Right cardiac atrium (tissue), 5 donors: ENCODE measurements around the gene ACAA2. TPM values are rescaled to one million over a fixed set of nuclear protein-coding genes. Genes with fewer than 3 reads are reported as not detected.
"Not testable (repeated sequence)": the region's sequence is repeated elsewhere in the genome, so short reads cannot be mapped to it uniquely, and the experiment has no call there.

Experiments used
- ATAC-seq, 2 donors: fragments of 200-7000 bp; cut with Tn5 transposase; one replicate each; pipeline versions ENCODE4 v1.8.0 to v1.9.1; 2020; ENCODE audit warnings: moderate library complexity in 2 of 2, mild to moderate bottlenecking in 1 of 2
- DNase-seq, 3 donors: peaks; one replicate each; pipeline ENCODE4 v3.0.0-alpha.2; 2020
- H3K27ac ChIP-seq: one replicate; pipeline ENCODE4 v1.5.1; 2013; ENCODE audit warnings: mild to moderate bottlenecking, low read length, control low read depth, moderate library complexity
- H3K27me3 ChIP-seq: one replicate; pipeline ENCODE4 v1.6.1; 2013; ENCODE audit not compliant: control insufficient read depth, insufficient read depth
- H3K4me1 ChIP-seq: one replicate; pipeline ENCODE4 v1.6.1; 2013; ENCODE audit warnings: low read length; ENCODE audit not compliant: control insufficient read depth, insufficient read depth
- H3K4me3 ChIP-seq: one replicate; pipeline ENCODE4 v1.5.1; 2013; ENCODE audit warnings: low read length, control low read depth
- H3K9me3 ChIP-seq: one replicate; pipeline ENCODE4 v1.6.1; 2013; ENCODE audit warnings: low read length; ENCODE audit not compliant: control insufficient read depth
- WGBS: extraction: QIAGEN DNeasy Blood & Tissue Kit; methylation state at CpG from one replicate; pipeline ENCODE4 v1.1.7; 2013; 5-methylcytosine and 5-hydroxymethylcytosine counted together
- intact Hi-C, 4 donors: fragments of 100-400 bp; cut with DNase I; formaldehyde crosslinking; loops; one replicate each; pipeline versions ENCODE4 v1.11.0 to v1.14.0; 2022 to 2023
- polyA plus RNA-seq: library from polyadenylated mRNA; stranded (reverse); fragments of 200-250 nt; gene quantifications from one replicate; pipeline ENCODE4 v1.2.3, GENCODE V29; 2013
- total RNA-seq, 4 donors: library from RNA; stranded (reverse); fragmentation: NEBNext Ultra II Directional; extraction: Animal tissue kit (Norgen Biotek cat#: 25700); gene quantifications; one replicate each; pipeline ENCODE4 v1.2.1, GENCODE V29; 2021
- donor health status: healthy with polysubstance abuse.
- donor health status: DM: no; HTN: yes; CAD: no.
- donor health status: DM: no; HTN: no; CAD: no.
- donor health status: DM: no; HTN: yes; CAD: no; lungs with severe emphysema.
- donor health status: DM: yes; HTN: yes; CAD: no.

The ACAA2 gene
- total and polyA plus RNA-seq, 5 donors: 95.8 to 146 (median 132) TPM

DNA sequence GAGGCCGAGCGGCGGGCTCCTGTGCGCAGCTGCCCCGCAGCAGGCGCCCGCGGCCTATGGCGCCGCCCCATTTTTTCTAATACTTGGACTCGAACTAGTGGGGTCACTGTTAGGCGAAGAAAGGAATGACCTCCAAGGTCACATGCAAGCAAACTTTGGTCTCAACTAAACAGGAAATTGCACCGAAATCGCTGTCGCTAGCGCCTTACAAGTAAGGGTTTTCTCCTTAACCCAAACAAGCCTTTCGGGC is 339 bp downstream of the ACAA2 start:
- intact Hi-C loops: no loop called here
- peak overlapping the region; percentile 76 for H3K4me3 ChIP-seq
- H3K27ac ChIP-seq: peak overlapping the region; percentile 98
- H3K4me1 ChIP-seq: peaks cover 2% of the 10 kb centered on the region
- DNase-seq (peak; percentile 39 to 82 (median 71)), ATAC-seq (peak; percentile 44 to 57)
- H3K9me3 ChIP-seq: no peaks in the 10 kb centered on the region
- WGBS: 2% methylated on average over 17 of the region's 17 CpGs
- no peaks in the 10 kb centered on the region for H3K27me3 ChIP-seq

DNA sequence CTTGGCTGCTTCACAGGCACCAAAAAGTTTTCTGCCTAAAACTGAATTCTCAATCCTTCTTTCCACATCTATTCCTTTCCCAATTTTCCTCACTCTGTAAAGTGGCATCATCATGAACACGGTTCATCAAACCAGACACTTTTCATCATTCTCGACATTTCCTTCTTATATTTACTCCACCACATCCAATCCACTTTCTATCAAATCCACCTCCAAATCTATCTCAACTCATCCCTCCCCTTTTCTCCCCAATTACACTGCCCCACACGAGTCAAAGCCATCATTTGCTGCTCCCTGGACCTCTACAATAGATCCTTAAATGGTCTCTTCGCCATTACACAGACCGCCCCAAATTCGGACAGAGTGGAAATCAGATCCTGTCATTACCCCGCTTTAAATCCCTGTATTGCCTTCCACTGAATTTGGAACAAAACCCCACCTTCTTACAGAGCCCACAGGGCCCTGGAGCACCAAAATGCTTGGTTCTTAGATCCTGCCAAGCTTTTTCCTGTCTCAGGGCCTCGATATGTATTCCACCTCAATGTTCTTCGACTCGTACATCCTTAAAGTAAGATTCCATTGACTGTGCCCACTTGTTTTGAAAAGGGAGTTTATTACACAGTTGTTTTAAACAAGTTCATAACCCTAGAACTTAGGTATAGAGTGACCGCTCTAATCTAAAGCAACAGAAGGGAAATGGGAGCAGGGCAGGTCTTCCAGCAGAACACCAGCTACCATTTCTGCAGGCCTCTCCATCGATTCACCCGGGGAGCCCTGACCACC is 856 bp downstream of the ACAA2 start:
- Histone ChIP-seq H3K4me3 (peak overlapping the region; percentile 76), H3K9me3 (no peaks in the 10 kb centered on the region), H3K27me3 (no peaks in the 10 kb centered on the region), H3K27ac (peak overlapping the region; percentile 98), H3K4me1 (peaks cover 4% of the 10 kb centered on the region)
- no peak for DNase-seq
- no peak for ATAC-seq
- intact Hi-C loops: no loop called here
- WGBS: 50% methylated on average over 13 of the region's 13 CpGs

DNA sequence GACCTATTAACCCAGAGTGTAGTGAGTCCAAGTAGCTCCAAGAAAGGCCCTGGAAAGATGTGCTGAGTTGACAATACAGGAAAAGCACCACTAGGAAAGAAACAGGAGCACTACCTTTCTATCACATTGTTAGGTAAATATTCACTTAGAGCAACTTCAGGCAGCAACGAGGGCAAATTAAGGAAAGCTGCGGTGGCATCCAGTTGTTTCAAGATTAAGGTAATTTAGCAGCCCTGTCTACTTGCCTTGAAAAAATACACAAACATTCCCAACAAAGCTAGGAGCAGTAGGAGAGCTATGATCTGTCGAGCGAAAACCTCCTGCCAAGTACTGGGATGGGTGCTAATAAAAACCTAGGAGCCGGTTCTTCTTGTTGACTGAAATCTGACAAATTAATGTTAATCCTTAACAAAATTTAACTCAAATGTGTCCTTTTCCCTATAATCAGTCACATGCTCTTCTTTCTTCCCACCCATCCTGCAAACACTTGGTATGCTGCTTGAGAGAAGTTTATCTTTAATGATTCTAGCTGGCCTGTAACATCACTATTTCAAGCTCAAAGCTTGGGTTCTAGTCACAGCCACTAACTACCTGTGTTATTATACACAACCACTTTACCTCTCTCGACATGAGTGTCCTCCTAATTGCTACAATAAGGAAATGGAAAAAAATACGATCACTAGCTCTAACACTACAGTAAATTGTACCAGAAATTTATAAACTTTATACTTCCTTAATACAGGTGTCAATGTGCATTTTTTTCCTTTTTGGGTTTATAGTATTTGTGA is 2.0 kb downstream of the ACAA2 start:
- Histone ChIP-seq H3K9me3 (no peaks in the 10 kb centered on the region), H3K4me1 (peaks cover 5% of the 10 kb centered on the region), H3K27me3 (no peaks in the 10 kb centered on the region), H3K4me3 (no peak overlapping the region), H3K27ac (no peak overlapping the region)
- no peak for ATAC-seq
- no peak for DNase-seq
- 65% methylated on average over 7 of the region's 7 CpGs for WGBS
- intact Hi-C loops: no loop called here

DNA sequence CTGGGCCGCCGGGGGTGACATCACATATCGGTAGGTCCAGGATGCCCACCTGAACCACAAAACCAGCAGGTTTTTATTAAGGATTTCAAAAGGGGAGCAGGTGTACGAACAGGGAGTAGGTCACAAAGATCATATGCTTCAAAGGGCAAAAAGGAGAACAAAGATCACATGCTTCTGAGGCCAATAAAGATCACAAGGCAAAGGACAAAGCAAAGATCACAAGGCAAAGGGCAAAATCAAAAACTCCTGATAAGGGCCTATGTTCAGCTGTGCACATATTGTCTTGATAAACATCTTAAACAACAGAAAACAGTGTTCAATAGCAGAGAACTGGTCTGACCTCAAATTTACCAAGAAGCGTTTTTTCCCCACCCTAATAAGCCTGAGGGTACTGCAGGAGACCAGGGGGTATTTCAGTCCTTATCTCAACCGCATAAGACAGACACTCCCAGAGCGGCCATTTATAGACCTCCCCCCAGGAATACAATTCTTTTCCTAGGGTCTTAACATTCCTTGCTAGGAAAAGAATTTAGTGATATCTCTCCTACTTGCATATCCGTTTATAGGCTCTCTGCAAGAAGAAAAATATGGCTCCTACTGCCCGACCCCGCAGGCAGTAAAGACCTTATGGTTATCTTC is 4.7 kb downstream of the ACAA2 start:
- H3K27me3 ChIP-seq, H3K9me3 ChIP-seq, DNase-seq, H3K4me3 ChIP-seq, H3K27ac ChIP-seq, H3K4me1 ChIP-seq, intact Hi-C loops, ATAC-seq: not testable (repeated sequence)
- 97% methylated on average over 10 of the region's 10 CpGs for WGBS

DNA sequence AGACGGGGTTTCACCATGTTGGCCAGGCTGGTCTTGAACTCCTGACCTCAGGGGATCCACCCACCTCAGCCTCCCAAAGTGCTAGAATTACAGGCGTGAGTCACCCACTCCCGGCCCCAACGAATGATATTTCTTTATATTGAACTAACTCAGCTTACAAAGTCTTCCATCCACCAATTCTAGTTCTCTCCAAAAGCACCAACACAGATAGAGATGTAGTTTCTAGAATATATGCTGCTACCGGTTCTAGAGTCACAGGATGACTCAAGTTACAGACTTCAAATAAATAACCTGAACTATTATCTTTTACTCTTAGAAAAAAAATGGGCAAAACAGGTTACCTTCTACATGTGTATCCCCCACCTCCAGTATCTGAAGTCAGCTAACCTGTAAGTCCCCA is 9.2 kb downstream of the ACAA2 start:
- no peak overlapping the region for H3K4me3 ChIP-seq
- ATAC-seq: no peak
- no peaks in the 10 kb centered on the region for H3K27me3 ChIP-seq
- DNase-seq: no peak
- no peak overlapping the region for H3K27ac ChIP-seq
- intact Hi-C loops: loop anchor here in 1 of 4 donors (5.0 kb wide), 1 partner anchor 43 kb away; no protein-coding TSS in a partner anchor
- 96% methylated on average over 5 of the region's 5 CpGs for WGBS
- no peaks in the 10 kb centered on the region for H3K9me3 ChIP-seq
- peaks cover 3% of the 10 kb centered on the region for H3K4me1 ChIP-seq

DNA sequence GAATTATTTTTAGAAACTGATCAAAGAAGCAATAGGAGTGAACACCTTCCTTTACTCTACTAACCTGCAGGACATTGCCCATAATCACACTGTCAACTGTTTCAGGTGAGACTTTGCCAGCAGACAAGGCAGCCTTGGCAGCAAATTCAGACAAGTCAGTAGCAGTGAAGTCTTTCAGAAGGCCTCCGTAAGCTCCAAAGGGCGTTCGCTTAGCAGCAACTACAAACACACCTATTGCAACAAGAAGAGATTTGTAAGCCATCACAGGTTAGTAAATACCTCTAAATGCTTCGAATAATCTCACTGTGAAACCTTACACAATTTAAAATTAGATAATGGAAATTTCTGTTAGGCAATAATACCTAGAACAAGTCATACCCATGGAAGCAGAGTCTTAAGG is 10.7 kb downstream of the ACAA2 start:
- no peak overlapping the region for H3K4me3 ChIP-seq
- WGBS: 96% methylated on average over 4 of the region's 4 CpGs
- H3K9me3 ChIP-seq: no peaks in the 10 kb centered on the region
- DNase-seq: no peak
- H3K27ac ChIP-seq: no peak overlapping the region
- intact Hi-C loops: loop anchor here in 1 of 4 donors (5.0 kb wide), 1 partner anchor 45 kb away; no protein-coding TSS in a partner anchor
- H3K4me1 ChIP-seq: peaks cover 3% of the 10 kb centered on the region
- H3K27me3 ChIP-seq: no peaks in the 10 kb centered on the region
- no peak for ATAC-seq

DNA sequence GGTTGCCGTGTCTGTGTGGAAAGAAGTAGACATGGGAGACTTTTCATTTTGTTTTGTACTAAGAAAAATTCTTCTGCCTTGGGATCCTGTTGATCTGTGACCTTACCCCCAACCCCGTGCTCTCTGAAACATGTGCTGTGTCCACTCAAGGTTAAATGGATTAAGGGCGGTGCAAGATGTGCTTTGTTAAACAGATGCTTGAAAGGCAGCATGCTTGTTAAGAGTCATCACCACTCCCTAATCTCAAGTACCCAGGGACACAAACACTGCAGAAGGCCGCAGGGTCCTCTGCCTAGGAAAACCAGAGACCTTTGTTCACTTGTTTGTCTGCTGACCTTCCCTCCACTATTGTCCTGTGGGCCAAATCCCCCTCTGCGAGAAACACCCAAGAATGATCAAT is 12.8 kb downstream of the ACAA2 start:
- not testable (repeated sequence) for H3K9me3 ChIP-seq, H3K4me3 ChIP-seq, DNase-seq, ATAC-seq, H3K27ac ChIP-seq, H3K27me3 ChIP-seq, H3K4me1 ChIP-seq
- WGBS: 82% methylated on average over 5 of the region's 5 CpGs
- intact Hi-C loops: loop anchor here in 1 of 4 donors (5.0 kb wide), 1 partner anchor 47 kb away; no protein-coding TSS in a partner anchor

DNA sequence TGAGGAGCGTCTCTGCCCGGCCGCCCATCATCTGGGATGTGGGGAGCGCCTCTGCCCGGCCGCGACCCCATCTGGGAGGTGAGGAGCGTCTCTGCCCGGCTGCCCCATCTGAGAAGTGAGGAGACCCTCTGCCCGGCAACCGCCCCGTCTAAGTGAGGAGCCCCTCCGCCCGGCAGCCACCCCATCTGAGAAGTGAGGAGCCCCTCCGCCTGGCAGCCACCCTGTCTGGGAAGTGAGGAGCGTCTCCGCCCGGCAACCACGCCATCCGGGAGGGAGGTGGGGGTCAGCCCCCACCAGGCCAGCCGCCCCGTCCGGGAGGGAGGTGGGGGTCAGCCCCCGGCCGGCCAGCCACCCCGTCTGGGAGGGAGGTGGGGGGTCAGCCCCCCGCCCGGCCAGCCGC is 13.5 kb downstream of the ACAA2 start:
- WGBS: 95% methylated on average over 19 of the region's 29 CpGs
- H3K27ac ChIP-seq, ATAC-seq, H3K4me3 ChIP-seq, H3K4me1 ChIP-seq, H3K9me3 ChIP-seq, H3K27me3 ChIP-seq: not testable (repeated sequence)
- intact Hi-C loops: loop anchor here in 1 of 4 donors (5.0 kb wide), 1 partner anchor 47 kb away; no protein-coding TSS in a partner anchor
- DNase-seq: peak in 1 of 3 donors; percentile 46

DNA sequence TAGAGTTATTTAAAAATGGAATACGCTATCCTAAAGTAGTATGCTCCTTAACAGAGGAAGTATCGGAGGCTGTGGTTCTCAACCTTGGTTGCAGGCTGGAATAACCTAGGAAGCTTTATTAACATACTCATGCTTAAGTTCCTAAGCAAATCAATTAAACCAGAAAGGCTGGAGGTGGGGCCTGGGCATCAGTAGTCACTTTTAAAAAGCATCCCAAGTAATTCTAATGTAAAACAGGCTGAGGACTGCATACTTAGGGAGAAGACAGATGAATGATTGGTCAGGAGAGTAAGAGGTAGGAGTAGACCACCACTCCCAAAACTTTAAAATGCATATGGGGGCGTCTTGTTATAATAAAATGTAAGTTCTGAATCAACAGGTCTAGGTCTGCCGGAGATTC is 15.3 kb downstream of the ACAA2 start:
- DNase-seq: no peak
- H3K9me3 ChIP-seq: no peaks in the 10 kb centered on the region
- H3K4me3 ChIP-seq: no peak overlapping the region
- WGBS: 98% methylated on average over 4 of the region's 4 CpGs
- intact Hi-C loops: no loop called here
- H3K27ac ChIP-seq: no peak overlapping the region
- H3K27me3 ChIP-seq: no peaks in the 10 kb centered on the region
- H3K4me1 ChIP-seq: no peaks in the 10 kb centered on the region
- ATAC-seq: no peak

DNA sequence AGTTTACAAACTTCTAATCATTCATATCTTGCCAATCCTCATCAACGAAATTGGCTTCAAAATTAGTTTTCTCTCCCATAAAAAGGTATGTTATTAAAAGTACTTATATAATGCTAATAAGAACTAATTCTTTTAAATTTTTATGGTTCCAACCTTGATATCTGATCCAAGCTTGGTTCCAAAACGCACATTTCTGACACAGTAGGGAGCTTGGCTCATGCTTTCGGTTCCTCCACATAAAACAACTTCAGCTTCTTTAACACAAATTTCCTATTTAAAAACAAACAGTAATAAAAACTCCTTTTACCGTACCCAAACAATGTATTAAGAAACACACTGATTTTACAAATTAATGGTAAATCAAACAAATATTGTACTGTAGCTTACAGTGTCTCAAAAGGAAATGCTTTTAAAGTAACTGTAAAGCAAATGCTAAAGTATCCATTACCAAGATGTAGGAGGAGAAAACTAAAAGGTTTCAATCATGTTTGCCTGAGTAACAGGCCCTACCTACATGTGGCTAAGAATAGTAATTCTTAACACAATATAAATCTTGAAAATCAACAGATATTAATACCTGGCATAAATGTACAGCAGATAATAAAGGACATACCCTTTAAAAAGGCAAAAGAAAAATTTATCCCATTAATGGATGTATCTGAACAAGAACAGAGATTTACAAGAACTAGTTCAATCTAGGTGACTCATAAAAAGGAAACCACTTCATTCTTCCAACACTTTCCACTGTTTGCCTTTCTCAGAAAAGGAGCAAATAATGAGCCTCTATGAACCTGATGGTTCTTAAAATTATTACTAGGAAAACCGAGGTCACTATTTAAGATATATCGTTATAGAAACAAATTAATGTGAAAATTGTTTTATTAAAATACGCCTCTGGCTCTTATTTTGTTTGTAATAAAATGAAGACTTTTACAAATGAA is 17.5 kb downstream of the ACAA2 start:
- no peak for ATAC-seq
- Histone ChIP-seq H3K27ac (no peak overlapping the region), H3K4me3 (no peak overlapping the region), H3K27me3 (no peaks in the 10 kb centered on the region), H3K9me3 (no peaks in the 10 kb centered on the region), H3K4me1 (no peaks in the 10 kb centered on the region)
- intact Hi-C loops: no loop called here
- WGBS: 94% methylated on average over 7 of the region's 7 CpGs
- DNase-seq: no peak
